ENCODE data around the gene CALU.

GRCh38 chr7:128773604-128774003 is 34.4 kb downstream of the CALU start:
- TF ChIP-seq, protein P1, sequence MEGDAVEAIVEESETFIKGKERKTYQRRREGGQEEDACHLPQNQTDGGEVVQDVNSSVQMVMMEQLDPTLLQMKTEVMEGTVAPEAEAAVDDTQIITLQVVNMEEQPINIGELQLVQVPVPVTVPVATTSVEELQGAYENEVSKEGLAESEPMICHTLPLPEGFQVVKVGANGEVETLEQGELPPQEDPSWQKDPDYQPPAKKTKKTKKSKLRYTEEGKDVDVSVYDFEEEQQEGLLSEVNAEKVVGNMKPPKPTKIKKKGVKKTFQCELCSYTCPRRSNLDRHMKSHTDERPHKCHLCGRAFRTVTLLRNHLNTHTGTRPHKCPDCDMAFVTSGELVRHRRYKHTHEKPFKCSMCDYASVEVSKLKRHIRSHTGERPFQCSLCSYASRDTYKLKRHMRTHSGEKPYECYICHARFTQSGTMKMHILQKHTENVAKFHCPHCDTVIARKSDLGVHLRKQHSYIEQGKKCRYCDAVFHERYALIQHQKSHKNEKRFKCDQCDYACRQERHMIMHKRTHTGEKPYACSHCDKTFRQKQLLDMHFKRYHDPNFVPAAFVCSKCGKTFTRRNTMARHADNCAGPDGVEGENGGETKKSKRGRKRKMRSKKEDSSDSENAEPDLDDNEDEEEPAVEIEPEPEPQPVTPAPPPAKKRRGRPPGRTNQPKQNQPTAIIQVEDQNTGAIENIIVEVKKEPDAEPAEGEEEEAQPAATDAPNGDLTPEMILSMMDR (IDR thresholded peaks at IDR 0.05), result no peak
- no peak for TF ChIP-seq POLR2A (IDR thresholded peaks at IDR 0.05)
- no peak for TF ChIP-seq POLR2AphosphoS5 (IDR thresholded peaks at IDR 0.05)
